H1 (cell line): Measurements from ENCODE around the gene LMAN1.

Source experiments
- NRF1 ChIP-seq: IDR thresholded peaks from 2 replicates; pipeline ENCODE4 v1.6.1; 2011; ENCODE audit warnings: mild to moderate bottlenecking, low read depth, low read length, improper control_type of control experiment
- RAD21 ChIP-seq, 2 experiments: IDR thresholded peaks in 1 of 2; conservative IDR thresholded peaks in 1 of 2; 2 replicates each; pipeline ENCODE4 v1.6.1; 2011; ENCODE audit warnings: low read depth in 2 of 2, low read length in 2 of 2, improper control_type of control experiment in 1 of 2, inconsistent platforms in 1 of 2, mild to moderate bottlenecking in 1 of 2, moderate library complexity in 1 of 2
- TF ChIP-seq, protein P1 (sequence below), 3 experiments: IDR thresholded peaks; 1 replicate in 2 of 3; 2 replicates in 1 of 3; pipeline versions ENCODE4 v1.5.1 to v1.6.1; 2011; ENCODE audit warnings: low read length in 3 of 3, mild to moderate bottlenecking in 3 of 3, inconsistent platforms in 2 of 3, low read depth in 1 of 3, moderate library complexity in 1 of 3; ENCODE audit not compliant: insufficient read depth in 1 of 3; ENCODE audit errors: control extremely low read depth in 1 of 3

DNA sequence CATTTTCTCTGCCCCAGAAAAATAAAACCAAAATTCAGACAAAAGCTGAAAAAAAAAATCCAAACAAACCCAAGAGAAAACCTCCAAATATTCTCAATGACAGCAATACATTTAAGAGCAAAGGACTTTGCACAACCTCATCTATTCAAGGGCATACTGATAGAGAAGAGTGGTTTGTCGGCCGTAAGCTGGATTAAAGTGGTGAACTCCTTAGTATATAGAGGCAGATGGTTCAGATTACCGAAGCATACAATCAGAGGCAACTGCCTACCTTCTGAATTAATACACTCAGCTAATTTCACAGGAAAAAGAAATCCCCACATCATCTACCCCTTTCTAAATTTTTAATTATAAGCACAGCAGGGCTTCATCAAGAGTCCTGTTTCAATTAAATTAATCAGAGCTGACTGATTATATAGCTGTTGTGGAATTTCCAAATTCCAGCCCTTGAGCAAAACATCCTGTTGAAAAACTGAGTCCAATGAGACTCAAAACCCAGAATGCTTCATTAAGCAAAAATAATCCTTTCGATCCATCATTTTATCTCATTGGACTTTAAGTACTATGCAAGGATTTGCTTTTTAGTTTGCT lies 40.5 kb downstream of the LMAN1 start, which contains the start of gene CPLX4:
- TF ChIP-seq RAD21 (IDR thresholded peaks at IDR 0.05 in 1 of 2, conservative IDR thresholded peaks at IDR 0.05 in 1 of 2; ENCODE audit: low read depth in 2 of 2, low read length in 2 of 2) (no peak), NRF1 (no peak)
- TF ChIP-seq, protein P1, sequence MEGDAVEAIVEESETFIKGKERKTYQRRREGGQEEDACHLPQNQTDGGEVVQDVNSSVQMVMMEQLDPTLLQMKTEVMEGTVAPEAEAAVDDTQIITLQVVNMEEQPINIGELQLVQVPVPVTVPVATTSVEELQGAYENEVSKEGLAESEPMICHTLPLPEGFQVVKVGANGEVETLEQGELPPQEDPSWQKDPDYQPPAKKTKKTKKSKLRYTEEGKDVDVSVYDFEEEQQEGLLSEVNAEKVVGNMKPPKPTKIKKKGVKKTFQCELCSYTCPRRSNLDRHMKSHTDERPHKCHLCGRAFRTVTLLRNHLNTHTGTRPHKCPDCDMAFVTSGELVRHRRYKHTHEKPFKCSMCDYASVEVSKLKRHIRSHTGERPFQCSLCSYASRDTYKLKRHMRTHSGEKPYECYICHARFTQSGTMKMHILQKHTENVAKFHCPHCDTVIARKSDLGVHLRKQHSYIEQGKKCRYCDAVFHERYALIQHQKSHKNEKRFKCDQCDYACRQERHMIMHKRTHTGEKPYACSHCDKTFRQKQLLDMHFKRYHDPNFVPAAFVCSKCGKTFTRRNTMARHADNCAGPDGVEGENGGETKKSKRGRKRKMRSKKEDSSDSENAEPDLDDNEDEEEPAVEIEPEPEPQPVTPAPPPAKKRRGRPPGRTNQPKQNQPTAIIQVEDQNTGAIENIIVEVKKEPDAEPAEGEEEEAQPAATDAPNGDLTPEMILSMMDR (IDR thresholded peaks at IDR 0.05; ENCODE audit: control extremely low read depth in 1 of 3, insufficient read depth in 1 of 3, low read depth in 1 of 3, low read length in 3 of 3), result no peak
